ENCODE measurements around the gene TSPAN18. TPM values are rescaled to one million over a fixed set of nuclear protein-coding genes. Genes with fewer than 3 reads are reported as not detected.

TSPAN18 gene
- total and polyA plus RNA-seq, 2 of the 8 experiments (the other 6 are each of a cell fraction or from before 2014, with no cell fraction given) = 5.2 to 10.2 TPM

DNA sequence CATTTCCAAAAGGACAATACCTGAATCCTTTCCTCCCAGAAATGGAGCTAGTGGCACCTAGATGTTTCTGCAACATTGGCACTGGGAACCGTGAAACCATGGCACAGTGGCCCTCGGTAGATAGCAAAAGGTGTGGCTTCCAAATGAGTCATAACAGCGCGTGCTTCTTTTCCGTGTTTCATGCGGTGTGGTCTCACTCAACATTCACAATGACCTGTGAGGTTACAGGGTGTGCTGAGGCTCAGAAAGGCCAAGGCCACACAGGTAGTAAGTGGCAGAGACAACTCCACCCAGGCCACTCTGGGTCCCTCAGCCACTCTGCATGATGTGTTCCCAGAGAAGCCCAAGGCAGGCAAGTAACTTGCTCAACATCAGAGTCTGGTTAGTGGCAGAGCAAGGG, 156.5 kb downstream of the TSPAN18 start:
- Histone ChIP-seq H3K23me2 (ENCODE audit: low read depth, low read length) (no peaks in the 10 kb centered on the region; the same call in 1 of the 2 replicates), H4K8ac (ENCODE audit: extremely low read depth, insufficient read depth, low read length) (no peak overlapping the region), H4K5ac (ENCODE audit: insufficient read length, low read depth, low read length) (no peak overlapping the region), H3K27ac (ENCODE audit: low read depth, low read length) (no peak overlapping the region), H3K27me3 (replicated peaks in 1 of 4; ENCODE audit: control insufficient read depth in 3 of 4, extremely low read depth in 1 of 4, insufficient read depth in 3 of 4, low read length in 3 of 4) (peaks cover 0 to 25% (median 14%) of the 10 kb centered on the region in 4 experiments; a peak in 6 of 7 replicates), H2BK20ac (ENCODE audit: low read length) (no peak overlapping the region), H3K4ac (replicated peaks; ENCODE audit: insufficient read length, low read depth, low read length) (no peak overlapping the region), H3K4me2 (ENCODE audit: insufficient read depth in 1 of 2, low read depth in 2 of 2, low read length in 2 of 2) (no peak overlapping the region), H3K9me3 (ENCODE audit: insufficient read depth in 2 of 2, low read depth in 1 of 2, low read length in 1 of 2) (no peaks in the 10 kb centered on the region), H2BK120ac (replicated peaks; ENCODE audit: low read depth, low read length) (no peak overlapping the region), H3K18ac (ENCODE audit: extremely low read depth, low read length) (no peak overlapping the region), H3K4me1 (replicated peaks in 1 of 4; ENCODE audit: control insufficient read depth in 3 of 4, insufficient read depth in 4 of 4, low read length in 3 of 4) (peaks cover 15 to 29% (median 22%) of the 10 kb centered on the region in 4 experiments), H2AFZ (ENCODE audit: low read length) (no peak overlapping the region), H4K91ac (replicated peaks; ENCODE audit: insufficient read length, low read length) (no peak overlapping the region), H3K56ac (replicated peaks; ENCODE audit: insufficient read length, low read depth, low read length) (no peak overlapping the region), H2AK5ac (ENCODE audit: low read depth, low read length) (0 out of 2 replicates have a peak overlapping the region, but pooled peaks have one; percentile 19), H3K79me2 (ENCODE audit: control insufficient read depth in 1 of 2, insufficient read depth in 2 of 2, low read length in 2 of 2) (no peaks in the 10 kb centered on the region), H3K14ac (ENCODE audit: insufficient read length) (no peak overlapping the region), H3K4me3 (ENCODE audit: extremely low read depth in 1 of 4, insufficient read depth in 2 of 4, low read depth in 3 of 4, low read length in 4 of 4) (no peak overlapping the region), H3K9ac (replicated peaks in 1 of 4; ENCODE audit: extremely low read depth in 1 of 4, low read depth in 3 of 4, low read length in 3 of 4) (no peak overlapping the region), H2BK15ac (ENCODE audit: low read length) (no peak overlapping the region), H3K36me3 (ENCODE audit: control insufficient read depth in 2 of 4, insufficient read depth in 4 of 4, low read length in 3 of 4) (no peaks in the 10 kb centered on the region), H3K79me1 (ENCODE audit: low read depth, low read length) (no peaks in the 10 kb centered on the region), H4K20me1 (replicated peaks in 1 of 2; ENCODE audit: control insufficient read depth in 1 of 2, insufficient read depth in 2 of 2, low read length in 2 of 2) (no peaks in the 10 kb centered on the region), H3K23ac (ENCODE audit: insufficient read length) (no peak overlapping the region), H2BK5ac (ENCODE audit: low read depth, low read length) (no peak overlapping the region), H2BK12ac (ENCODE audit: low read depth, low read length) (no peak overlapping the region)
- WGBS, 2 experiments (ENCODE audit: extremely low coverage in 1 of 2, insufficient coverage in 1 of 2, insufficient read length in 1 of 2, insufficient replicate concordance in 2 of 2, low coverage in 1 of 2, low lambda C conversion rate in 2 of 2, missing lambda C conversion rate in 1 of 2) = 94% methylated on average over 6 of the region's 6 CpGs; no CpG with 5 or more reads in 1 of the 2 experiments
- FAIRE-seq (no peak), DNase-seq (ENCODE audit: low read depth in 1 of 2, low spot score in 2 of 2) (no peak)
- ChIA-PET POLR2A (ENCODE audit: partially characterized antibody) (no interaction called here), CTCF (ENCODE audit: partially characterized antibody) (interaction anchor here (0.7 to 1.6 kb wide), 4 partner anchors 10 to 107 kb away, joined by 3 to 5 read pairs (median 4); no protein-coding TSS in a partner anchor)
- TF ChIP-seq MAFK (IDR thresholded peaks at IDR 0.05; ENCODE audit: low read depth, low read length) = no peak
- TF ChIP-seq ASH2L (IDR thresholded peaks at IDR 0.05; ENCODE audit: low read length) = no peak
- TF ChIP-seq SP1 (IDR thresholded peaks at IDR 0.05; ENCODE audit: low read depth, low read length) = no peak
- no peak for TF ChIP-seq TCF12 (IDR thresholded peaks at IDR 0.05; ENCODE audit: low read depth, low read length)
- TF ChIP-seq JUND (IDR thresholded peaks at IDR 0.05; ENCODE audit: low read length) = no peak
- no peak for TF ChIP-seq EP300 (IDR thresholded peaks at IDR 0.05; ENCODE audit: borderline replicate concordance in 1 of 2, low read depth in 2 of 2, low read length in 2 of 2)
- TF ChIP-seq NANOG (IDR thresholded peaks at IDR 0.05; ENCODE audit: insufficient read depth, low read depth, low read length, poor library complexity, severe bottlenecking) = no peak
- TF ChIP-seq SIX5 (IDR thresholded peaks at IDR 0.05; ENCODE audit: low read depth, low read length) = no peak
